Epithelial cell of esophagus (primary cell): ENCODE measurements around the gene EFEMP1.

ENCODE experiments used
- DNase-seq: peaks from one replicate; pipeline ENCODE4 v3.0.0; 2010; ENCODE audit warnings: low read depth
- H3K4me3 ChIP-seq: 2 replicates; pipeline ENCODE4 v1.5.1; 2011; ENCODE audit warnings: mild to moderate bottlenecking, low read length, control low read depth
- TF ChIP-seq, protein P1 (sequence below): IDR thresholded peaks from 2 replicates; pipeline ENCODE4 v1.5.1; 2011; ENCODE audit warnings: low read depth, mild to moderate bottlenecking, low read length, control low read depth, inconsistent platforms; ENCODE audit not compliant: insufficient read depth; ENCODE audit errors: missing control alignments

Gene EFEMP1

DNA sequence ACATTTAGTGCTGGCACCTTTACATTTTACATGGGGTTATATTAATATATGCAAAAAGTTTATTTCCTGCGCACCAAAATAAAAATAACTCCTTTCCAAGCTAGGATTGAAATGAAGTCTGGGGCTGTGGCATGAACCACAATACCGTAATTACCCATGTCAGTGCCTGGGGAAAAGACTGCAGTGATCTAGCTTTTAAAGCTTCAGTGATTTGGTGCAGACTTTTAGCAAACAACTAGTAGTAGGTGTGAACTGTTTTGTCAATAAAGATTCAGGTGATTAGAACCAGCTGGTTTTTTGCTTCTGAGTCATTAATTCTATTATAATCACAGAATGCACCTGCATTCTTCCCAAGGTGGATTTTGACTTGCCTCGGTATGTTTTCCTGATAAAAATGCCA is 21.2 kb downstream of the EFEMP1 start:
- H3K4me3 ChIP-seq: no peak overlapping the region
- DNase-seq: no peak
- TF ChIP-seq, protein P1, sequence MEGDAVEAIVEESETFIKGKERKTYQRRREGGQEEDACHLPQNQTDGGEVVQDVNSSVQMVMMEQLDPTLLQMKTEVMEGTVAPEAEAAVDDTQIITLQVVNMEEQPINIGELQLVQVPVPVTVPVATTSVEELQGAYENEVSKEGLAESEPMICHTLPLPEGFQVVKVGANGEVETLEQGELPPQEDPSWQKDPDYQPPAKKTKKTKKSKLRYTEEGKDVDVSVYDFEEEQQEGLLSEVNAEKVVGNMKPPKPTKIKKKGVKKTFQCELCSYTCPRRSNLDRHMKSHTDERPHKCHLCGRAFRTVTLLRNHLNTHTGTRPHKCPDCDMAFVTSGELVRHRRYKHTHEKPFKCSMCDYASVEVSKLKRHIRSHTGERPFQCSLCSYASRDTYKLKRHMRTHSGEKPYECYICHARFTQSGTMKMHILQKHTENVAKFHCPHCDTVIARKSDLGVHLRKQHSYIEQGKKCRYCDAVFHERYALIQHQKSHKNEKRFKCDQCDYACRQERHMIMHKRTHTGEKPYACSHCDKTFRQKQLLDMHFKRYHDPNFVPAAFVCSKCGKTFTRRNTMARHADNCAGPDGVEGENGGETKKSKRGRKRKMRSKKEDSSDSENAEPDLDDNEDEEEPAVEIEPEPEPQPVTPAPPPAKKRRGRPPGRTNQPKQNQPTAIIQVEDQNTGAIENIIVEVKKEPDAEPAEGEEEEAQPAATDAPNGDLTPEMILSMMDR: no peak

DNA sequence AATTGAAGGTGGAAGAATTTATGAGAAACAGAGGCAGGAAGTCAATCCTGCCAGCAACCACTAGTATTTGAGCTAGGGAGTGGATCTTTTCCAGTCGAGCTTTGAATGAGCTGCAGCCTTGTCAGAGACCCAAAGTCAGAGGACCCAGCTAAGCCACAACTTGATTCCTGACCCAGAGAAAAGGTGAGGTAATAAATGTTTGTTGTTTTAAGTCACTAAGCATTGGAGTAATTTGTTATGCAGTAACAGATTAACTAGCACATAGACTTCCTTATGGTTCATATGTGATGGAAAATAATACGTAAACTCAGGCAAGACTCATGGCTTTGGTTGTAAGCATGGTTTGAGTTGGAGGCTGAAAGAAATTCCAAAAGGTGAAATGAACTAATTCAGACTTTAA is 21.6 kb downstream of the EFEMP1 start:
- DNase-seq: peak; percentile 23

DNA sequence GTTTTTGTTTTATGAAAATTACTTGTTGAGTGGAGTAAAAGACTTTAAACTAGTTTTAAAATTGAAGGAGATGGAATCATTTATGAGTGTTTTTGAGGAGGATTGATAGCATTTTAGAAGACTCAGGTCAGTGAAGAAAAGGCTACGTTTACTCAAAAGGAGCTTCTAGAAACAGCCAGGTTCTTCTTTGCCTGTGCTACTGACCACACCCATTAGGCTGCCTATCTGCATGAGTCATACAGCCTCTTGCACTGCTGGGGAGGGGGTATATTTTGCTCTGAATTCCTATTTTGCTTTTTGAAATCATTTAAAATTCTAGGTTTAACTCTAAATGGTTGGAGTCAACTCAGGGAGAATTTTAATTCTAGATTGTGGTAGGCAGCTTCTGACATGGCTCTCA is 22.3 kb downstream of the EFEMP1 start:
- DNase-seq: peak; percentile 71
- TF ChIP-seq, protein P1: no peak
- H3K4me3 ChIP-seq: no peak overlapping the region

More for the DNA sequence above, 21.6 kb downstream of the EFEMP1 start:
- H3K4me3 ChIP-seq: no peak overlapping the region
- TF ChIP-seq, protein P1: no peak

DNA sequence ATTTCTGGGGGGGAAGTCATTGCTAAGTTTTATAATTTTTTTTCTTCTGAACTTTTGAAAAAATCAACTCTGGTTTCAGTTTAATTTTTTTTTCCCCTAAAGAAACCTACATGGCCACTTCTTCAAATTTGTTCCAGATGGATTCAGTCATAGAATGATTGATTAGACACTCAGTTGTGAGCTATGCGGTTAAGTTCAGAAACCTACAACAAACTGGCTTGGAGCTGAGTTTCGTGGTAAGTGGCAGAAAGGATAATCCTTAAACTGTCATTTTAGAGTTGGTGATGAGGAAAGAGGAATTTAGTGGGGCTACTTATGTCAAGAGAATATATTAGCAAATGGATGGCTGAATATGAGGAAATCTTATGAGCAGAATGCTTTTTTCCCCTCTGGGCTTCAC is 23.7 kb downstream of the EFEMP1 start:
- TF ChIP-seq, protein P1: no peak
- no peak overlapping the region for H3K4me3 ChIP-seq
- DNase-seq: no peak

DNA sequence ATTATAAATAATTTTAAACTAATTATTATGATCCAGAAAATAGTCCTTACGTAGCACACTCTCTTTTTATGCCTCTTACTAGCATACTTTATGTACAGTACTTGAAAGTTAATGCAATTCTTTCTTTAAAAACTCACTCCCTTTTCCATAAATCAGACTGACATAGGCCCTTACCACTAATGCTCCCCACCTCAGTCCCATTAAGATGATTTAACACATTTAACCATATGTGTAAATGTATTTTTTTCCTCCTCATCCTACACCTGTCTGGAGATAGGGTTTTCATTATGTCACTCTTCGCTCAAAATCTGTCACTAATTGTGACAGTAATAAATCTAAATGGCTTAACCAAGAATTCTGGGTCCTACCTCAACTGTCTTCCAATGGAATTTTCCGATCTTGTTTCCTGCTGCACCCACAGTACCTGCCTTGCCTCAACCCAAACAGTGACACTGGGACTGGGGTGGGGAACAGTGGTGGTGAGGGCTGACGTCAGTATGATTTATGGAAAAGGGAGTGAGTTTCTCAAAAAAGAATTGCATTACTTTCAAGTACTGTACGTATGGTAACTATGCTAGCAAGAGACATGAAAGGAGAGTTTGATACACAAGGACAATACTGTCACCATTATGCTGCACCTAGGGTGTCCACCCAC is 25.1 kb downstream of the EFEMP1 start:
- TF ChIP-seq, protein P1: no peak
- no peak overlapping the region for H3K4me3 ChIP-seq
- DNase-seq: no peak

DNA sequence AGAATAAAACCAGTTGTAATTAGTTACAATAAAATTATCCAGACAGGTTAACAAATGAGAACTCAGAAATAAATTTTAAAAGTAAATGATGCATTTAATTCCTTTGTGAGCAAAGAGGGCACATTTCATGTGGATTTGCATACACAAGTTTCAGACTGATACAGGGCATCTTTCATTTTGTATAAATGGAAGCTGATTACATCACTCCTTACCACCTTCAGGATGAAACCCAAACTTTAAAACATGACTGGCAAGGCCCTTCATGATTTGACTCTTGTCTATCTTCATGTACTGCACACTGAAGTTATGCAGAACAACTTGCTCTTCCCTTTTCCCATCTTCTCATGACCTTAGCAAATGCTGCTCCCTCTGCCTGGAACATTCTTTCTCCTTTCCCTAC is 26.9 kb downstream of the EFEMP1 start:
- TF ChIP-seq, protein P1: no peak
- DNase-seq: no peak
- H3K4me3 ChIP-seq: no peak overlapping the region

DNA sequence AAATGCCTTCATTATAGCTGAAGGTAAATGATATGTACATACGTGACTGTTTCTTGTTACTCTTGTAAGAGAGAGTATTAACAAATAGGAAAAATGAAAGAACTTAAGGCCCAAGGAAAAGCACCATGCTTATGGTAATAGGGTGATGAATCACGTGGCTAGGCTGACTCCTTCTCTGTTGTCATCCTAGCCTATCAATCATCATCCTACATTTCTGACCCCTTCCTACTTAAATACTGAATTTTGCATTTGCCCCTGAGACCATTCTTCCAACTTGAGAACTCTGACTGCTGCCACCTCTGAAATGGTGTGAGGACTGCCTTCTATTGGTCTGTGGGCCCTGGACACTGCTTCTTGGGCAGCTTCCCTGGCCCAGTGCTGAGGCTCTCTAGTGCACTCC is 28.9 kb downstream of the EFEMP1 start:
- DNase-seq: peak; percentile 48

More for the DNA sequence above, 28.9 kb downstream of the EFEMP1 start:
- TF ChIP-seq, protein P1: no peak
- H3K4me3 ChIP-seq: no peak overlapping the region
